ENCODE results near the gene NEGR1. TPM values are rescaled to one million over a fixed set of nuclear protein-coding genes. Genes with fewer than 3 reads are reported as not detected.

NEGR1 gene
- total and polyA plus RNA-seq, 7 donors: 0.69 to 69.2 (median 42.5) TPM

DNA sequence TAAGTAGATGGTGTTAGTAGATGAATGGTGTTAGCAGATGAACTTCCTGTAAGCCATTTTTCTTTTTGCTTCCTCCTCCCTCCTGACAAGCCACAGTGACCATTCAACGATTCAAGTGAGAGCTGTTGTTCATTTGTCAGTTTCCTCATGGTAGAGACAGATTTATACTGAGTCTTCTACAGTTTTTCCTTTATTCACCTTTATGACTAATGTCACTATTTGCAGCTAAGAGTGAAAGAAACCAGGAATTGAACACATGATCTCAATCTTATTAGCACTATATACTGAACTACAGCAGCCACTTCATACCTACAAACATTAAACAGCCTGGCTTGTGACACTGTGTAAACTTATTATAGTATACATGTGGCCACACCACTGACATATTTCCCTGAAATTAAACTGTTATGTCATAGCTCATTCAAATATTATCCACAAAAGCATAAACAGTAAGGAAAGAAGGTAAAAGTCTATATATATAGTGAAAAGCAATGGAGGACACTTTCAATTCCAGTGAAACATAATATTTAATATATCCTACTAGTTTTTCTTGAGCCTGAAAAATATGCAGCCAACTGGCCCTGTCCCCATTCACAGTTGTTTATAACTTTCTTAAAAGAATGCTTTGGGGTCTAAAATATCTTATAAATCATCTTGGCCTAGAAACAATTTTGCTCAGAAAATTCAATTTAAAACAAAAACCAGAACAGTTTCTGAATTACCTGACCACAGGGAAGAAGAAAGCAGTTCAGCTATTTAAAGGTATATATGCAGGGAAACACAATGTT, 634.6 kb downstream of the NEGR1 start:
- Histone ChIP-seq H3K4me1 (peaks cover 0 to 54% (median 45%) of the 10 kb centered on the region in 4 donors), H3K27ac (no peak overlapping the region), H3K36me3 (no peaks in the 10 kb centered on the region), H3K9me3 (no peaks in the 10 kb centered on the region), H3K4me3 (no peak overlapping the region), H3K27me3 (no peaks in the 10 kb centered on the region)
- intact Hi-C loops (cut with DNase I): no loop called here
- no peak for DNase-seq
- TF ChIP-seq POLR2A (IDR thresholded peaks at IDR 0.05) (no peak), POLR2AphosphoS5 (IDR thresholded peaks at IDR 0.05) (no peak)
- TF ChIP-seq, protein P1, sequence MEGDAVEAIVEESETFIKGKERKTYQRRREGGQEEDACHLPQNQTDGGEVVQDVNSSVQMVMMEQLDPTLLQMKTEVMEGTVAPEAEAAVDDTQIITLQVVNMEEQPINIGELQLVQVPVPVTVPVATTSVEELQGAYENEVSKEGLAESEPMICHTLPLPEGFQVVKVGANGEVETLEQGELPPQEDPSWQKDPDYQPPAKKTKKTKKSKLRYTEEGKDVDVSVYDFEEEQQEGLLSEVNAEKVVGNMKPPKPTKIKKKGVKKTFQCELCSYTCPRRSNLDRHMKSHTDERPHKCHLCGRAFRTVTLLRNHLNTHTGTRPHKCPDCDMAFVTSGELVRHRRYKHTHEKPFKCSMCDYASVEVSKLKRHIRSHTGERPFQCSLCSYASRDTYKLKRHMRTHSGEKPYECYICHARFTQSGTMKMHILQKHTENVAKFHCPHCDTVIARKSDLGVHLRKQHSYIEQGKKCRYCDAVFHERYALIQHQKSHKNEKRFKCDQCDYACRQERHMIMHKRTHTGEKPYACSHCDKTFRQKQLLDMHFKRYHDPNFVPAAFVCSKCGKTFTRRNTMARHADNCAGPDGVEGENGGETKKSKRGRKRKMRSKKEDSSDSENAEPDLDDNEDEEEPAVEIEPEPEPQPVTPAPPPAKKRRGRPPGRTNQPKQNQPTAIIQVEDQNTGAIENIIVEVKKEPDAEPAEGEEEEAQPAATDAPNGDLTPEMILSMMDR (IDR thresholded peaks at IDR 0.05): no peak
- 51 to 67% methylated on average over 1 of the region's 1 CpG for WGBS, 2 donors

DNA sequence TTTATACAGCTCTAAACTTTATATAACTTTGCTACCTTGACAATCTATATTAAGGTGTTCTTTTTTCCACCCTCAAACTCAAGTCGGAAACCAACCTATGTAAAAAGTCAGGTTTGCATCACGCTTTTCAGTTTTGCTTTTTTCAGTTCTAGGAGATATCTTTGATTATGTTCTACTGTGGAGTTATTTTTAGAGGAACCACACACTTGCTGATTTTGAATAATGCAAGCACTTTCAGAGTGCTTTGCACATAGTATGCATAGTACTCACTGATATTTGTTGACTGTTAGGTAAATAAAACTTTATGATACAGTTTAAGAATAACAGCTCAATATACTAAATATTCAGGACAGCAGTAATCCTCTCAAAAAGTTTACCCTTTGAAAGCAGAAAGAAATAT, 637.3 kb downstream of the NEGR1 start:
- H3K36me3 ChIP-seq: no peaks in the 10 kb centered on the region
- TF ChIP-seq POLR2AphosphoS5 (IDR thresholded peaks at IDR 0.05): no peak
- no peak for TF ChIP-seq EP300 (IDR thresholded peaks at IDR 0.05)
- no peak for TF ChIP-seq POLR2A (IDR thresholded peaks at IDR 0.05)
- TF ChIP-seq, protein P1 (IDR thresholded peaks at IDR 0.05): no peak
- no peak overlapping the region for H3K4me3 ChIP-seq
- WGBS, 2 donors: 87 to 94% methylated on average over 2 of the region's 2 CpGs
- no peaks in the 10 kb centered on the region for H3K9me3 ChIP-seq
- H3K27me3 ChIP-seq: no peaks in the 10 kb centered on the region
- DNase-seq: no peak
- peaks cover 0 to 33% (median 26%) of the 10 kb centered on the region in 4 donors for H3K4me1 ChIP-seq
- intact Hi-C loops (cut with DNase I): no loop called here
- no peak overlapping the region for H3K27ac ChIP-seq

DNA sequence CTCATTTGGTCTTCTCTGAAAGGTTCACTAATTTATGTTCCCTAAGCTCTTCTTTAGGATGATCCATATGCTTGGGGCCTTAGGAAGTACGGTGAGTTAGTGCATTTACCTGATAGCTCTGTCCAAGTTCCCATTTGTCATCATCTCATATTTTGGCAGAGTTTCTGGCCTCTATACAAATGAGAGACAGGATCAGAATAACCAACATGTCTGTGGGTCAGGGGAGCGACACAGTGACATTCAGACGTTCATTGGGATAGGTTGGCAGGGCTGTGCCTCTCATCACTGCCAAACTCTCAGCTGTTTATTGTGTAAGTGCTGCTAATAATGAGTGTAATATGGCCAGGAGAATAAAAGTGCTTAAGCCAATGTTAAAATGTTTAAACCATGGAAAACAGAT, 640.4 kb downstream of the NEGR1 start:
- Histone ChIP-seq H3K27me3 (no peaks in the 10 kb centered on the region), H3K9me3 (no peaks in the 10 kb centered on the region), H3K27ac (no peak overlapping the region), H3K4me1 (peaks cover 0 to 11% (median 3%) of the 10 kb centered on the region in 4 donors), H3K4me3 (no peak overlapping the region), H3K36me3 (no peaks in the 10 kb centered on the region)
- 89 to 94% methylated on average over 3 of the region's 3 CpGs for WGBS, 2 donors
- intact Hi-C loops (cut with DNase I): no loop called here
- no peak for DNase-seq
- TF ChIP-seq, protein P1 (IDR thresholded peaks at IDR 0.05): no peak
- TF ChIP-seq EP300 (IDR thresholded peaks at IDR 0.05) (no peak), POLR2AphosphoS5 (IDR thresholded peaks at IDR 0.05) (no peak), POLR2A (IDR thresholded peaks at IDR 0.05) (no peak)

DNA sequence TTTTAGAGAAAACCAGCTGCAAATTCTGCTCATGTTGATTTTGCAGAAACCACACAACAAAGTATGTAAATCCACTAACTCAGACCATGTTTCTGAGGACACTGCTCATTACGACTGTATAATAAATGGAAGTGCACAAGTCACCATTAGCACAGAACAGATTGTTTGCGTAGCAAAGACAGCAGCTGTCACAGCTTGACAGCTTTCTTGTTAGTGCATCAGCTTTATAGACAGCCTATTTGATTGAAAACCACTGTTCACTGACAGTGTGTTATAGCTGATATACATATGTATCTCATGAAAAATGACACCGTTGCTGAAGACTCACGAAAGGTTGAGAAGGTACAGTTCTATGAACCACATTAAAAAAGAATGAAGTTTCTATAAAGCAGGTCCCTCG, 641.3 kb downstream of the NEGR1 start:
- DNase-seq: no peak
- Histone ChIP-seq H3K27ac (no peak overlapping the region), H3K36me3 (no peaks in the 10 kb centered on the region), H3K9me3 (no peaks in the 10 kb centered on the region), H3K4me3 (no peak overlapping the region), H3K27me3 (no peaks in the 10 kb centered on the region), H3K4me1 (peaks cover 0 to 11% (median 3%) of the 10 kb centered on the region in 4 donors)
- no peak for TF ChIP-seq EP300 (IDR thresholded peaks at IDR 0.05)
- TF ChIP-seq, protein P1 (IDR thresholded peaks at IDR 0.05): no peak
- TF ChIP-seq POLR2A (IDR thresholded peaks at IDR 0.05): no peak
- no peak for TF ChIP-seq POLR2AphosphoS5 (IDR thresholded peaks at IDR 0.05)
- WGBS, 2 donors: 90 to 91% methylated on average over 5 of the region's 5 CpGs
- intact Hi-C loops (cut with DNase I): no loop called here
